Right atrium auricular region (tissue), 2 donors: ENCODE measurements around the gene PLA2G2C. TPM values are rescaled to one million over a fixed set of nuclear protein-coding genes. Genes with fewer than 3 reads are reported as not detected.

Experiments
- DNase-seq: peaks from one replicate; pipeline ENCODE4 v3.0.0-alpha.2; 2019; ENCODE audit warnings: low spot score
- H3K27ac ChIP-seq, 2 donors: fragments of 200-600 bp; sonication (generic); 1 replicate in 1 of 2; 2 replicates in 1 of 2; pipeline ENCODE4 v1.5.1; 2016 to 2019
- H3K27me3 ChIP-seq, 2 donors: fragments of 200-600 bp; sonication (generic); one replicate each; pipeline versions ENCODE4 v1.5.1 to v1.6.0; 2017 to 2019
- H3K36me3 ChIP-seq: fragments of 200-600 bp; sonication (generic); one replicate; pipeline ENCODE4 v1.5.1; 2016
- H3K4me1 ChIP-seq, 2 donors: fragments of 200-600 bp; sonication (generic); one replicate each; pipeline versions ENCODE4 v1.5.1 to v1.6.0; 2017 to 2019
- H3K4me3 ChIP-seq, 2 donors: fragments of 200-600 bp; sonication (generic); 1 replicate in 1 of 2; 2 replicates in 1 of 2; pipeline ENCODE4 v1.5.1; 2017 to 2019; ENCODE audit warnings: mild to moderate bottlenecking in 1 of 2, moderate library complexity in 1 of 2
- H3K9me3 ChIP-seq, 2 donors: fragments of 200-600 bp; sonication (generic); one replicate each; pipeline ENCODE4 v1.5.1; 2019
- total RNA-seq, 2 donors: library from RNA; depleted of rRNA; stranded (reverse); fragments of >200 nt; gene quantifications; one replicate each; pipeline ENCODE4 v1.1.0, GENCODE V29; 2016
- TF ChIP-seq, protein P1 (sequence below), 2 donors: fragments of 200-600 bp; sonication (generic); IDR thresholded peaks; one replicate each; pipeline ENCODE4 v1.5.1; 2019; ENCODE audit warnings: antibody characterized with exemption in 2 of 2

Gene PLA2G2C
- total RNA-seq, 2 donors from 2014 or later = not detected

- no peak for DNase-seq
- TF ChIP-seq, protein P1, sequence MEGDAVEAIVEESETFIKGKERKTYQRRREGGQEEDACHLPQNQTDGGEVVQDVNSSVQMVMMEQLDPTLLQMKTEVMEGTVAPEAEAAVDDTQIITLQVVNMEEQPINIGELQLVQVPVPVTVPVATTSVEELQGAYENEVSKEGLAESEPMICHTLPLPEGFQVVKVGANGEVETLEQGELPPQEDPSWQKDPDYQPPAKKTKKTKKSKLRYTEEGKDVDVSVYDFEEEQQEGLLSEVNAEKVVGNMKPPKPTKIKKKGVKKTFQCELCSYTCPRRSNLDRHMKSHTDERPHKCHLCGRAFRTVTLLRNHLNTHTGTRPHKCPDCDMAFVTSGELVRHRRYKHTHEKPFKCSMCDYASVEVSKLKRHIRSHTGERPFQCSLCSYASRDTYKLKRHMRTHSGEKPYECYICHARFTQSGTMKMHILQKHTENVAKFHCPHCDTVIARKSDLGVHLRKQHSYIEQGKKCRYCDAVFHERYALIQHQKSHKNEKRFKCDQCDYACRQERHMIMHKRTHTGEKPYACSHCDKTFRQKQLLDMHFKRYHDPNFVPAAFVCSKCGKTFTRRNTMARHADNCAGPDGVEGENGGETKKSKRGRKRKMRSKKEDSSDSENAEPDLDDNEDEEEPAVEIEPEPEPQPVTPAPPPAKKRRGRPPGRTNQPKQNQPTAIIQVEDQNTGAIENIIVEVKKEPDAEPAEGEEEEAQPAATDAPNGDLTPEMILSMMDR (IDR thresholded peaks at IDR 0.05) = no peak
- Histone ChIP-seq H3K9me3 (no peaks in the 10 kb centered on the region), H3K36me3 (no peaks in the 10 kb centered on the region), H3K27ac (no peak overlapping the region), H3K27me3 (no peaks in the 10 kb centered on the region), H3K4me3 (no peak overlapping the region), H3K4me1 (peaks cover 0 to 12% of the 10 kb centered on the region in 2 donors)
These were observed 65.5 kb downstream of the PLA2G2C start for GRCh38 chr1:20120796-20121195.

GRCh38 chr1:20119347-20119746, 67.0 kb downstream of the PLA2G2C start, which contains the start of gene PLA2G2D:
TSS of gene PLA2G2D (minus strand) at chr1:20119536. CDS start at chr1:20119498, 38 bp downstream.
- Histone ChIP-seq H3K36me3 (no peaks in the 10 kb centered on the region), H3K4me1 (peaks cover 0 to 6% of the 10 kb centered on the region in 2 donors), H3K27me3 (no peaks in the 10 kb centered on the region), H3K4me3 (no peak within 1 kb of the TSS), H3K27ac (no peak within 1 kb of the TSS), H3K9me3 (no peaks in the 10 kb centered on the region)
- TF ChIP-seq, protein P1 (IDR thresholded peaks at IDR 0.05) = no peak
- DNase-seq = no peak

DNA sequence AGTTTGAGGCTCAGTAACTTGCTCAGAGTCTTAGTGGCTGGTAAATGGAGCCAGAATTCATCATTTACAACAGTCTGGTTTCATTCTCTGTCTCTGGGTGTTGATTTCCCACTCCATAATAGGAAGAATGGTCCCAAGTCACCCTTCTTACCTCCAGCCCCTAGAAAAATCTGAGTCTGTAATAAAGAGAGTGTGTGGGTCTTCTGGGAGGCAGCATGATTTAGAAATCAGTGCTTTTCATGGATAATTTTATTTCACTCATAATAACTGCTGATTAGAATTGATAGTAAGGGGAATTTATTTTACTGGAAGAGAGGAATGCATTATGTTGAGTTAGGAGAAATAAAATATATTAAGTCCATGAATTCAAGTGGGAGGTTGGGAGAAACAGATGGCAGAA, 69.1 kb downstream of the PLA2G2C start:
- Histone ChIP-seq H3K4me1 (no peaks in the 10 kb centered on the region), H3K27me3 (no peaks in the 10 kb centered on the region), H3K4me3 (no peak overlapping the region), H3K27ac (no peak overlapping the region), H3K36me3 (no peaks in the 10 kb centered on the region), H3K9me3 (no peaks in the 10 kb centered on the region)
- DNase-seq = no peak
- TF ChIP-seq, protein P1 (IDR thresholded peaks at IDR 0.05) = no peak

- Histone ChIP-seq H3K36me3 (no peaks in the 10 kb centered on the region), H3K4me3 (no peak overlapping the region), H3K27ac (no peak overlapping the region), H3K27me3 (no peaks in the 10 kb centered on the region), H3K9me3 (no peaks in the 10 kb centered on the region), H3K4me1 (no peaks in the 10 kb centered on the region)
- TF ChIP-seq, protein P1 (IDR thresholded peaks at IDR 0.05) = no peak
- DNase-seq = no peak
These were observed 70.4 kb downstream of the PLA2G2C start for GRCh38 chr1:20115916-20116315.

- TF ChIP-seq, protein P1 (IDR thresholded peaks at IDR 0.05) = no peak
- Histone ChIP-seq H3K4me3 (no peak overlapping the region), H3K27ac (no peak overlapping the region), H3K27me3 (no peaks in the 10 kb centered on the region), H3K9me3 (no peaks in the 10 kb centered on the region), H3K4me1 (no peaks in the 10 kb centered on the region), H3K36me3 (no peaks in the 10 kb centered on the region)
- DNase-seq = no peak
These were observed 70.8 kb downstream of the PLA2G2C start for GRCh38 chr1:20115479-20115878.

DNA sequence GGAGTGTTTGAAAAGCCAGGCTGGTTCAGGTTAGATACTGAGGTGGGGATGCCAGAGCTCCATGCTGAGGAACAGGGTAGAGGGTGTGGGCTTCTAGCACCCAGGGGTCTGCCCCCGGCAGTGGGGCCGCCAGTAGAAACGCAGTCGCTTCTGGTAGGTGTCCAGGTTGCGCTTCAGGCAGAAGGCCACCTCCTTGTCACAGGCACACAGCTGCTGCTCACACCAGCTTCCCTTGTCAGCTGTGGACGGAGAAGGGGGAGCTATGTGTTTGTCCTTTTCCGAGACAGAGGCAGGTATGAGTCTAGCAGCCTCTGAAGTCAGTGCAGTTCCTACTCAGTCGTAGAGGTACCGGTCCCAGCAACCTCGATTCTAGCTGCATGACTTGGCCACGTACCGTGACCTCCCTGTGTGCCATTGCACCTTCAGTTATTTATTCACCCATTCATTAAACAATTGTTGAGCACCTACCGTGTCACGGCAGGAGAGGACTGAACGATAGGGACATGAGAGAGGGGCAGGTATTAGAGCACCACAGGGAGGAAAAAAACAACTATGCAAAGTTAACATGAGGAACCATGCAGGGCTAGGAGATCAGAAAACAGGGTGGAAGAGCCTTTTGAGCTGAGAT, 72.2 kb downstream of the PLA2G2C start:
- Histone ChIP-seq H3K4me3 (no peak overlapping the region), H3K36me3 (no peaks in the 10 kb centered on the region), H3K9me3 (no peaks in the 10 kb centered on the region), H3K4me1 (peaks cover 0 to 6% of the 10 kb centered on the region in 2 donors), H3K27ac (no peak overlapping the region), H3K27me3 (no peaks in the 10 kb centered on the region)
- DNase-seq = no peak
- TF ChIP-seq, protein P1 (IDR thresholded peaks at IDR 0.05) = no peak
